ENCODE data around the gene SMARCD3. TPM values are rescaled to one million over a fixed set of nuclear protein-coding genes. Genes with fewer than 3 reads are reported as not detected.

Gene SMARCD3
- total RNA-seq, 2 donors from 2014 or later, result 40.0 to 43.5 TPM

DNA sequence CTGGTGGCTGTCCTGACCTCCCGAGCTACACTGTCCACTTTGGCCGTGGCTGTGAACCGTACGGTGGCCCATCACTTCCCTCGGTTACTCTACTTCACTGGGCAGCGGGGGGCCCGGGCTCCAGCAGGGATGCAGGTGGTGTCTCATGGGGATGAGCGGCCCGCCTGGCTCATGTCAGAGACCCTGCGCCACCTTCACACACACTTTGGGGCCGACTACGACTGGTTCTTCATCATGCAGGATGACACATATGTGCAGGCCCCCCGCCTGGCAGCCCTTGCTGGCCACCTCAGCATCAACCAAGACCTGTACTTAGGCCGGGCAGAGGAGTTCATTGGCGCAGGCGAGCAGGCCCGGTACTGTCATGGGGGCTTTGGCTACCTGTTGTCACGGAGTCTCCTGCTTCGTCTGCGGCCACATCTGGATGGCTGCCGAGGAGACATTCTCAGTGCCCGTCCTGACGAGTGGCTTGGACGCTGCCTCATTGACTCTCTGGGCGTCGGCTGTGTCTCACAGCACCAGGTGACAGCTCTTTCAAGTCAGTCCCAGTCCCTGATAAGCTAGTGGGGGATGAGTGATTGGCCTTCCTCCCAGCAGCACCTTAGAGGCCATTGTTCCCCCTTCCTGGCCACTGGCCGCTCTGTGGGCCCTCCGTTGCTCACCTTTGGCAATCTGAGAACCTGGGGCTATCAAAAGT is 13.3 kb downstream of the SMARCD3 start:
- Mint-ChIP-seq H3K4me3 (no peak overlapping the region), H3K36me3 (ENCODE audit: low read depth) (peaks cover 31% of the 10 kb centered on the region), H3K27ac (no peak overlapping the region), H3K27me3 (ENCODE audit: insufficient read depth) (no peaks in the 10 kb centered on the region), H3K9me3 (no peaks in the 10 kb centered on the region), H3K4me1 (peaks cover 16% of the 10 kb centered on the region)
- H3K9me3 ChIP-seq (ENCODE audit: control insufficient read depth, low read length), result no peaks in the 10 kb centered on the region
- H3K27ac ChIP-seq (ENCODE audit: low read depth, low read length), result no peak overlapping the region
- DNase-seq, result no peak
- H3K36me3 ChIP-seq (ENCODE audit: control insufficient read depth, insufficient read depth, low read length), result peaks cover 41% of the 10 kb centered on the region
- WGBS, 2 experiments (ENCODE audit: insufficient coverage in 1 of 2, insufficient read length in 1 of 2), result 96 to 97% methylated on average over 25 to 28 of the region's 28 CpGs
- peaks cover 5% of the 10 kb centered on the region for H3K4me1 ChIP-seq (ENCODE audit: control insufficient read depth, insufficient read depth, low read length)
- no peak overlapping the region for H3K9ac ChIP-seq (ENCODE audit: extremely low read depth, low read length, poor library complexity, severe bottlenecking)
- H3K27me3 ChIP-seq (ENCODE audit: control insufficient read depth, insufficient read depth, low read length, poor library complexity, severe bottlenecking), result no peaks in the 10 kb centered on the region
- no peak overlapping the region for H3K4me3 ChIP-seq (ENCODE audit: low read length)
- TF ChIP-seq, protein P1, sequence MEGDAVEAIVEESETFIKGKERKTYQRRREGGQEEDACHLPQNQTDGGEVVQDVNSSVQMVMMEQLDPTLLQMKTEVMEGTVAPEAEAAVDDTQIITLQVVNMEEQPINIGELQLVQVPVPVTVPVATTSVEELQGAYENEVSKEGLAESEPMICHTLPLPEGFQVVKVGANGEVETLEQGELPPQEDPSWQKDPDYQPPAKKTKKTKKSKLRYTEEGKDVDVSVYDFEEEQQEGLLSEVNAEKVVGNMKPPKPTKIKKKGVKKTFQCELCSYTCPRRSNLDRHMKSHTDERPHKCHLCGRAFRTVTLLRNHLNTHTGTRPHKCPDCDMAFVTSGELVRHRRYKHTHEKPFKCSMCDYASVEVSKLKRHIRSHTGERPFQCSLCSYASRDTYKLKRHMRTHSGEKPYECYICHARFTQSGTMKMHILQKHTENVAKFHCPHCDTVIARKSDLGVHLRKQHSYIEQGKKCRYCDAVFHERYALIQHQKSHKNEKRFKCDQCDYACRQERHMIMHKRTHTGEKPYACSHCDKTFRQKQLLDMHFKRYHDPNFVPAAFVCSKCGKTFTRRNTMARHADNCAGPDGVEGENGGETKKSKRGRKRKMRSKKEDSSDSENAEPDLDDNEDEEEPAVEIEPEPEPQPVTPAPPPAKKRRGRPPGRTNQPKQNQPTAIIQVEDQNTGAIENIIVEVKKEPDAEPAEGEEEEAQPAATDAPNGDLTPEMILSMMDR (conservative IDR thresholded peaks at IDR 0.05), result no peak

DNA sequence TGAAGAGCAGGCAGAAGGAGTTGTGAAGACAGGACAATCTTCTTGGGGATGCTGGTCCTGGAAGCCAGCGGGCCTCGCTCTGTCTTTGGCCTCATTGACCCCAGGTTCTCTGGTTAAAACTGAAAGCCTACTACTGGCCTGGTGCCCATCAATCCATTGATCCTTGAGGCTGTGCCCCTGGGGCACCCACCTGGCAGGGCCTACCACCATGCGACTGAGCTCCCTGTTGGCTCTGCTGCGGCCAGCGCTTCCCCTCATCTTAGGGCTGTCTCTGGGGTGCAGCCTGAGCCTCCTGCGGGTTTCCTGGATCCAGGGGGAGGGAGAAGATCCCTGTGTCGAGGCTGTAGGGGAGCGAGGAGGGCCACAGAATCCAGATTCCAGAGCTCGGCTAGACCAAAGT is 14.7 kb downstream of the SMARCD3 start:
- no peaks in the 10 kb centered on the region for H3K9me3 Mint-ChIP-seq
- H3K4me3 Mint-ChIP-seq, result peak overlapping the region; percentile 94
- H3K36me3 ChIP-seq (ENCODE audit: control insufficient read depth, insufficient read depth, low read length), result peaks cover 27% of the 10 kb centered on the region
- H3K9me3 ChIP-seq (ENCODE audit: control insufficient read depth, low read length), result no peaks in the 10 kb centered on the region
- H3K27me3 Mint-ChIP-seq (ENCODE audit: insufficient read depth), result no peaks in the 10 kb centered on the region
- TF ChIP-seq, protein P1 (conservative IDR thresholded peaks at IDR 0.05), result no peak
- peaks cover 19% of the 10 kb centered on the region for H3K36me3 Mint-ChIP-seq (ENCODE audit: low read depth)
- WGBS, 2 experiments (ENCODE audit: insufficient coverage in 1 of 2, insufficient read length in 1 of 2), result 79 to 88% methylated on average over 6 to 9 of the region's 9 CpGs
- H3K27me3 ChIP-seq (ENCODE audit: control insufficient read depth, insufficient read depth, low read length, poor library complexity, severe bottlenecking), result no peaks in the 10 kb centered on the region
- peaks cover 5% of the 10 kb centered on the region for H3K4me1 ChIP-seq (ENCODE audit: control insufficient read depth, insufficient read depth, low read length)
- no peak overlapping the region for H3K27ac ChIP-seq (ENCODE audit: low read depth, low read length)
- no peak overlapping the region for H3K9ac ChIP-seq (ENCODE audit: extremely low read depth, low read length, poor library complexity, severe bottlenecking)
- peak overlapping the region; percentile 95 for H3K27ac Mint-ChIP-seq
- H3K4me3 ChIP-seq (ENCODE audit: low read length), result peak overlapping the region; percentile 95
- peaks cover 16% of the 10 kb centered on the region for H3K4me1 Mint-ChIP-seq
- no peak for DNase-seq

DNA sequence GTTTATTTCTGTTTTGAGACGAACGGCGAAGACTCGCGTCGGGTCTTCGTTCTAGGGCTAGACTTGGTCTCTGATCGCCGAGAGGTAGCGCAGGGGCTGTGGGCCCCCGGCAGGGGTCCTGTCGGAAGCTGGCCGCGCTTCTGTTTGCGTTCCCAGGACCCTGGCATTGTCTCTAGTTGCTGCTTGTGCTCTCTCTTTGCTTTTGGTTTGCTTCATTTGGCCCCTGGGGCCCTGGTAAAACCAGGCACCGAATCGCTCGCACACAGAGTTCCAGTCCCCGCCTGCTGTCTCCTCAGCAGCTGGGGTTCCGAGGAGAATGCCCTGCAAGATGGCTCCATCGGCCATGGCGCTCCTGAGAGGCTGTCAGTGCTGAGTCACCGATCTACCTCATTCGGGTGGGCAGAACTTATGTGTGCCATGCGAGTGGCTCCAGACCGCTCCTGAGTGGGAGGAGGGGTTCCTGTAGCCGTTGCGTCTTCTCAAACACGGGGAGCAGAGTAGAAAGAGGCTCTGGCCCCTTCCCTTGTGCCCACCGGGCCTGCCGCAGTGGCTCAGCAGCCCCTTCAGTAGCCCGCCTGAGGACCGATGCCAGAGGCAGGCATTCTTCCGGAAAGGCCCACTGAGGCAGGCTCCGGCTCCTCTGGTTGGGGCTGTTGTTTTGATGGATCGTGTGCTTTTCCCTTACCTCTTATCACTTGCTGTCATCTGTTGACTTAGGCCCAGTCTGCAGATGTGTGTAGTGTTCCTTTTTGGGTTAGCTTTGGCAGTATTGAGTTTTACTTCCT is 15.4 kb downstream of the SMARCD3 start:
- Mint-ChIP-seq H3K27ac (peak overlapping the region; percentile 95), H3K9me3 (no peaks in the 10 kb centered on the region), H3K27me3 (ENCODE audit: insufficient read depth) (no peaks in the 10 kb centered on the region), H3K4me3 (peak overlapping the region; percentile 94), H3K4me1 (peaks cover 22% of the 10 kb centered on the region), H3K36me3 (ENCODE audit: low read depth) (peaks cover 19% of the 10 kb centered on the region)
- DNase-seq, result peak; percentile 75
- H3K36me3 ChIP-seq (ENCODE audit: control insufficient read depth, insufficient read depth, low read length), result peaks cover 21% of the 10 kb centered on the region
- peak overlapping the region; percentile 95 for H3K4me3 ChIP-seq (ENCODE audit: low read length)
- H3K9ac ChIP-seq (ENCODE audit: extremely low read depth, low read length, poor library complexity, severe bottlenecking), result peak overlapping the region; percentile 86
- 8 to 16% methylated on average over 23 to 36 of the region's 36 CpGs for WGBS, 2 experiments (ENCODE audit: insufficient coverage in 1 of 2, insufficient read length in 1 of 2)
- no peaks in the 10 kb centered on the region for H3K27me3 ChIP-seq (ENCODE audit: control insufficient read depth, insufficient read depth, low read length, poor library complexity, severe bottlenecking)
- peak overlapping the region; percentile 16 for H3K27ac ChIP-seq (ENCODE audit: low read depth, low read length)
- no peaks in the 10 kb centered on the region for H3K9me3 ChIP-seq (ENCODE audit: control insufficient read depth, low read length)
- TF ChIP-seq, protein P1 (conservative IDR thresholded peaks at IDR 0.05), result peak; percentile 20
- H3K4me1 ChIP-seq (ENCODE audit: control insufficient read depth, insufficient read depth, low read length), result peaks cover 11% of the 10 kb centered on the region

Data from endodermal cell (in vitro differentiated cells).